Ishikawa (cell line): ENCODE results near the gene OGA.
A peak's percentile ranks its signal among the peaks of the same experiment; 100 is the strongest.

Source experiments
- CEBPB ChIP-seq: IDR thresholded peaks from 2 replicates; pipeline ENCODE4 v1.6.1; 2012
- CREB1 ChIP-seq: IDR thresholded peaks from 2 replicates; pipeline ENCODE4 v1.6.1; 2012; ENCODE audit warnings: low read depth
- EGR1 ChIP-seq: IDR thresholded peaks from 2 replicates; pipeline ENCODE4 v1.6.1; 2012
- EP300 ChIP-seq: IDR thresholded peaks from 2 replicates; pipeline ENCODE4 v1.6.1; 2012; ENCODE audit warnings: borderline replicate concordance
- FOXM1 ChIP-seq: IDR thresholded peaks from 2 replicates; pipeline ENCODE4 v1.6.1; 2012; ENCODE audit warnings: low read depth, borderline replicate concordance
- MAX ChIP-seq: IDR thresholded peaks from 2 replicates; pipeline ENCODE4 v1.6.1; 2012
- NFIC ChIP-seq: IDR thresholded peaks from 2 replicates; pipeline ENCODE4 v1.6.1; 2012
- RAD21 ChIP-seq: IDR thresholded peaks from 2 replicates; pipeline ENCODE4 v1.6.1; 2012; ENCODE audit warnings: low read depth
- TAF1 ChIP-seq: IDR thresholded peaks from 2 replicates; pipeline ENCODE4 v1.6.1; 2012; ENCODE audit warnings: low read depth, mild to moderate bottlenecking
- TCF12 ChIP-seq: IDR thresholded peaks from 2 replicates; pipeline ENCODE4 v1.6.1; 2012; ENCODE audit warnings: low read depth
- TEAD4 ChIP-seq: IDR thresholded peaks from 2 replicates; pipeline ENCODE4 v1.6.1; 2012
- YY1 ChIP-seq: IDR thresholded peaks from 2 replicates; pipeline ENCODE4 v1.6.1; 2012; ENCODE audit warnings: low read depth
- ZBTB7A ChIP-seq: IDR thresholded peaks from 2 replicates; pipeline ENCODE4 v1.6.1; 2012; ENCODE audit warnings: low read depth
- TF ChIP-seq, protein P1 (sequence below): IDR thresholded peaks from 2 replicates; pipeline ENCODE4 v1.6.1; 2012; ENCODE audit warnings: low read depth, mild to moderate bottlenecking
- TF ChIP-seq, protein P2 (sequence below): IDR thresholded peaks from 2 replicates; pipeline ENCODE4 v1.6.1; 2012

OGA gene

DNA sequence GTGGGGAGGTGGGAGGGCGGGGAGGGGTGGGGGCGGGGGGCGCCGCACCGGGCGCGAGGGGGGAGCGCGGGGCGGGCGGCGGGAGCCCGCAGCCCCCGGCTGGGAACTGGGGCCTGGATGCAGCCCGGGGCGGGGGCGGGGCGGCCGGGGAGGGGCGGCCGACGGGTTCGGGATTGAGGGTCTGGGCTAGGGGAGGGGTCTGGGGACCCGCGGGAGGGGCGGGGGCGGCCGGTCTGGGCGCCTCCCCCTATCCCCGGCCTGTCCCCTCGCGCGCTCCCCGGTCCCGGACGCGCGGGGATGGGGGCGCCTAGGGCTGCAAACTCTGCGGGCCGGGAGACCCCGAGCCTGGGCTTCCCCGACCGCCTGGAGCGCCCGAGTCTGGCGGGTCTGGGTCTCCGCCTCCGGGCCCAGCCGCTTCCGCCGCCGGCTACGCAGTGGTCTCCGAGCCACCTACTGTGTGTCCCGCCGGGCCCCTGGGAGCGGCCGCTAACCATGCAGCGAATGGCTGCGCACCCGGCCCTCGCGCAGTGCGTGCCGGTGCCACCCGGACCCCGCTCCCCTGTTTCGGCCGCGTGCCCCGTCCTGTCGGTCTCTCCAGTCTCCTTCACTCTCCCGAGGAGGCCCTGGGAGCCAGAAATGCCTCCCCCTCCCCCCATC lies 42.0 kb downstream of the OGA start:
- no peak for TF ChIP-seq CEBPB
- no peak for TF ChIP-seq YY1
- no peak for TF ChIP-seq TEAD4
- no peak for TF ChIP-seq TCF12
- no peak for TF ChIP-seq TAF1
- TF ChIP-seq, protein P1, sequence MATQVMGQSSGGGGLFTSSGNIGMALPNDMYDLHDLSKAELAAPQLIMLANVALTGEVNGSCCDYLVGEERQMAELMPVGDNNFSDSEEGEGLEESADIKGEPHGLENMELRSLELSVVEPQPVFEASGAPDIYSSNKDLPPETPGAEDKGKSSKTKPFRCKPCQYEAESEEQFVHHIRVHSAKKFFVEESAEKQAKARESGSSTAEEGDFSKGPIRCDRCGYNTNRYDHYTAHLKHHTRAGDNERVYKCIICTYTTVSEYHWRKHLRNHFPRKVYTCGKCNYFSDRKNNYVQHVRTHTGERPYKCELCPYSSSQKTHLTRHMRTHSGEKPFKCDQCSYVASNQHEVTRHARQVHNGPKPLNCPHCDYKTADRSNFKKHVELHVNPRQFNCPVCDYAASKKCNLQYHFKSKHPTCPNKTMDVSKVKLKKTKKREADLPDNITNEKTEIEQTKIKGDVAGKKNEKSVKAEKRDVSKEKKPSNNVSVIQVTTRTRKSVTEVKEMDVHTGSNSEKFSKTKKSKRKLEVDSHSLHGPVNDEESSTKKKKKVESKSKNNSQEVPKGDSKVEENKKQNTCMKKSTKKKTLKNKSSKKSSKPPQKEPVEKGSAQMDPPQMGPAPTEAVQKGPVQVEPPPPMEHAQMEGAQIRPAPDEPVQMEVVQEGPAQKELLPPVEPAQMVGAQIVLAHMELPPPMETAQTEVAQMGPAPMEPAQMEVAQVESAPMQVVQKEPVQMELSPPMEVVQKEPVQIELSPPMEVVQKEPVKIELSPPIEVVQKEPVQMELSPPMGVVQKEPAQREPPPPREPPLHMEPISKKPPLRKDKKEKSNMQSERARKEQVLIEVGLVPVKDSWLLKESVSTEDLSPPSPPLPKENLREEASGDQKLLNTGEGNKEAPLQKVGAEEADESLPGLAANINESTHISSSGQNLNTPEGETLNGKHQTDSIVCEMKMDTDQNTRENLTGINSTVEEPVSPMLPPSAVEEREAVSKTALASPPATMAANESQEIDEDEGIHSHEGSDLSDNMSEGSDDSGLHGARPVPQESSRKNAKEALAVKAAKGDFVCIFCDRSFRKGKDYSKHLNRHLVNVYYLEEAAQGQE, result no peak
- TF ChIP-seq ZBTB7A, result no peak
- no peak for TF ChIP-seq FOXM1
- TF ChIP-seq MAX, result no peak
- TF ChIP-seq CREB1, result no peak
- no peak for TF ChIP-seq RAD21
- no peak for TF ChIP-seq EGR1
- TF ChIP-seq NFIC, result no peak
- TF ChIP-seq, protein P2, sequence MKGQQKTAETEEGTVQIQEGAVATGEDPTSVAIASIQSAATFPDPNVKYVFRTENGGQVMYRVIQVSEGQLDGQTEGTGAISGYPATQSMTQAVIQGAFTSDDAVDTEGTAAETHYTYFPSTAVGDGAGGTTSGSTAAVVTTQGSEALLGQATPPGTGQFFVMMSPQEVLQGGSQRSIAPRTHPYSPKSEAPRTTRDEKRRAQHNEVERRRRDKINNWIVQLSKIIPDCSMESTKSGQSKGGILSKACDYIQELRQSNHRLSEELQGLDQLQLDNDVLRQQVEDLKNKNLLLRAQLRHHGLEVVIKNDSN, result no peak
- no peak for TF ChIP-seq EP300

DNA sequence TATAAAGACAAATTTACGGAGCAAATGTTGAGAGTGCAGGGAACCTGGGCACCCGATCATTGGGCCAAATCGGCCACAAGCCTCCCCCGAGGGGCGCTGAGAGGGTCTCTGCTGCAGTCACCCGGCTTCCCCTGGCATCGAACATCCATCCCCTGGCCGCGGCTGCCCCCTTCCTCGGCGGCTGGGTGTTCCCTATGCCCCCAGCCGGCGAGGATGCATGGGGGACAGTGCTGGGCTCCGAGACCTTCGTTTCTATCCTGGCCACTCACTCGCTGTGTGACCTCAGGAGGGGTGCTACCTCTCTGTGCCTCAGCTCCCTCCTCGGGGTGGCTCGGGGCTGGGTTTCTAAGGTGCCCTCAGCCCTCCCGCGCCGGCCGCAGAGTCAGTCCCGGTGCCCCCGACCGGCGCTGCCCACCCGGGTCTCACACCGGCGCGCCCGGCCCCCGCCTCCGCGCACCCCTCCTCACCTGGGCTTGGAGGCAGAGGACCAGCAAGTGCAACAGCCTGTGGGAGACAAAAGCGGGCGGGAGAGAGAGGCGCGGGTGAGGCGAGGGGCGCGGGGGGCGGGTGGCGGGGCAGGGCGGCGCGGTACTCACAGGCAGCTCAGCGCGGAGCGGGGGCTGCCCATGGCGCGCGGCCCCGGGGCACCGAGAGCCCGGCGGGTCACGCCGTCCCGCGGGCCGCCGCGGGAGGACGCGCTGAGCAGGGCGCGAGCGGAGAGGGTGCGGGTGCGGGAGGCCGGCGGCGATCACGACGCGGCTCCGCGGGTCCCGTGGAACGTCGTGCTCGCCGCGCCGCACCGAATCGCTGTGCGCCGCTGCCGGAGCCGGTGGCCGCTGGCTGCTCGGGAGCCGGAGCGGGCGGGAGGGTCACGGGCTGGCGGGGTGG lies 42.7 kb downstream of the OGA start, which contains the start of gene FGF8:
Gene FGF8 (minus strand): TSS at position 842 of the 888 bp plus-strand sequence. CDS start 214 bp downstream, at position 628.
- peak; percentile 91 for TF ChIP-seq ZBTB7A
- no peak for TF ChIP-seq CREB1
- no peak for TF ChIP-seq CEBPB

DNA sequence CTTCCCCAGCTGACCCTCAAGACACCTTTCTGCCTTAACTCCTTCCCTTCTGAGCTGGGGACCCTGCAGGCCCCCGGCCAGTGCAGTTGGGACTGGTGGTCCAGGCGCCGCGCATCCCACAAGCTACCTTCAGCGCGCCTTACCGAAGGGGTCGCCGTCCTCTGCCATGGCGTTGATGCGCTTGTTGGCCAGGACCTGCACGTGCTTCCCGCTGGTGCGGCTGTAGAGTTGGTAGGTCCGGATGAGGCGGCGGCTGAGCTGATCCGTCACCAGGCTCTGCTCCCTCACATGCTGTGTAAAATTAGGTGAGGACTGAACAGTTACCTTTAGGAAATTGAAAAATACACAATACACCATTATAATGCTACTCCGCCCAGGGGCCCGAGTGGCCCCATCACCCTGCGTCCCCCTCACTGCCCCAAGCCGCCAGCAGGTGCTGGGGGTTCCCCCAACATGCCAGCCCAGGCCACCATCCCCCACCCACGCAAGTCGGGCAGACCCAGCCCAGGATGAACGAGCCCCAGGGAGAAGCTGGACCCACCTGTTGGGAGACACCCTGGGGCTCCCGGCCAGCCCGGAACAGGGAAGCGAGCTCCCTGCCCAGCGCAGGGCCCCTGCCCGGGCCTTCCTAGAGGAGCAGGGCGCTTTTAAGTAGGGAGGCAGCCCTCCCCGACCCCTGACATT lies 43.5 kb downstream of the OGA start:
- TF ChIP-seq TAF1, result no peak
- TF ChIP-seq, protein P1, result no peak

DNA sequence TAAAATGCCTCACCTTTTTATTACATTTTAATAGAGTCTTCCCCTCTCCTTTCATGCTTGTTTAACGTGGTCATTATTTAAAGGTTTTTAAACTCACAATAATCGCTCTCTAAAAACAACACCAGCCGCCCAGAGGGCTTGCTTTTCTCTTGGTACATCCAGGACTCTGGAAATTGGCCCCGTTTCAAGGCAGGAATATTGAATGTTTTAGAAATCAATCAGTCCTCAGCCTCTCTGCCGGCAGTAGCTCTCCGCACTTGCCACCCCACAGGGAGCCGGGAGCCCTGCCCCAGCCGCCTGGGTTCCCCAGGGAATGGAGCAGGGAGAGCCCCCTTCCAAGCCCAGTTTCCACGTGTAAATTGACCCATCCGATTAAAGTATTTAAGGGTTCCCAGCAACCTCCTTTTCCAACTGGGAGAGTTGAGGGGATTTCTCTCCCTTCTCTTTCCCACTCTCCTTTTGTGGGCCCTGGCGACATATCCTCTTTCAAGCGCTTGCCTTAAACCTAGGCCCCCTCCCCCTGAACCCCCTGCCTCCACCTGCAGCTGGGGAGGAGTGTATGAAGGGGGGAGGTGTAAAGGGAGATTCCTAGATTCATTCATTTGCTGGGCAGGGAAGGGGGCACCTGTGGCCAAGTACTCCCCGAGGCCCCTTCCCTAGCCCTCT lies 44.2 kb downstream of the OGA start:
- TF ChIP-seq YY1 (no peak), NFIC (no peak), CREB1 (no peak), TCF12 (no peak), TEAD4 (no peak), CEBPB (no peak), TAF1 (no peak), RAD21 (no peak), EP300 (no peak), FOXM1 (no peak)
- TF ChIP-seq, protein P2, result no peak
